HCT116 (cell line): ENCODE data around the gene CFAP92. TPM values are rescaled to one million over a fixed set of nuclear protein-coding genes. Genes with fewer than 3 reads are reported as not detected.

Experiments
- ATAC-seq: fragments of 200-7000 bp; cut with Tn5 transposase; 2 replicates; pipeline ENCODE4 v1.9.1; 2020; ENCODE audit warnings: mild to moderate bottlenecking, moderate library complexity
- BruUV-seq: library from RNA; stranded (reverse); fragments of 400-500 nt; replicated peaks from 2 replicates; lab custom pipeline; 2021; lab: Mats Ljungman, UMichigan
- CTCF ChIA-PET: fragments of 300-600 bp; sonication (Branson Sonifier 250); formaldehyde crosslinking; loops from one replicate; lab custom pipeline; 2021; ENCODE audit warnings: antibody characterized with exemption; lab: Charles Lee
- POLR2A ChIA-PET: fragments of 300-600, 350-600 bp; sonication (Branson Sonifier 250); formaldehyde crosslinking; loops from one replicate; lab custom pipeline; 2021; ENCODE audit warnings: antibody characterized with exemption; lab: Charles Lee
- RAD21 ChIA-PET, 2 experiments: fragments of 300-600 bp; sonication (Branson Sonifier 250); formaldehyde crosslinking; loops; one replicate each; lab custom pipeline; 2023; ENCODE audit warnings: low total read pairs in 2 of 2; ENCODE audit not compliant: uncharacterized antibody in 2 of 2, unreplicated experiment in 2 of 2, low non-redundant PET in 1 of 2; lab: Charles Lee
- DNase-seq: peaks from one replicate; pipeline ENCODE4 v3.0.0-alpha.2; 2010; ENCODE audit warnings: low read depth, low spot score
- H2AFZ ChIP-seq: fragments of 200-600 bp; shearing (Covaris generic), sonication (generic); 2 replicates; pipeline ENCODE4 v1.6.1; 2017; ENCODE audit warnings: low read depth, mixed run types, mixed read lengths, antibody characterized with exemption, low read length; ENCODE audit not compliant: poor library complexity, severe bottlenecking
- H3K27ac ChIP-seq: 2 replicates; pipeline ENCODE4 v1.5.1; 2012; ENCODE audit warnings: low read depth, low read length
- H3K27me3 ChIP-seq: fragments of 200-600 bp; sonication (generic); 2 replicates; pipeline ENCODE4 v1.6.1; 2016; ENCODE audit warnings: mixed run types, low read length, mixed read lengths; ENCODE audit not compliant: insufficient read depth
- H3K36me3 ChIP-seq, 2 experiments: fragments of 200-500 bp in 1 of 2; fragments of 200-600 bp in 1 of 2; sonication (Bioruptor generic) in 1 of 2; sonication (generic) in 1 of 2; 2 replicates each; pipeline versions ENCODE4 v1.5.1 to v1.6.1; 2014 to 2016; ENCODE audit warnings: low read length in 2 of 2, inconsistent platforms in 1 of 2, mixed read lengths in 1 of 2, mixed run types in 1 of 2; ENCODE audit not compliant: insufficient read depth in 2 of 2, control insufficient read depth in 1 of 2
- H3K4me1 ChIP-seq, 2 experiments: fragments of 200-600 bp in 1 of 2; sonication (generic) in 1 of 2; 2 replicates each; pipeline versions ENCODE4 v1.5.1 to v1.6.1; 2012 to 2017; ENCODE audit warnings: low read length in 2 of 2, inconsistent platforms in 1 of 2, mild to moderate bottlenecking in 1 of 2, mixed read lengths in 1 of 2, mixed run types in 1 of 2, moderate library complexity in 1 of 2; ENCODE audit not compliant: insufficient read depth in 2 of 2, control insufficient read depth in 1 of 2
- H3K4me2 ChIP-seq: fragments of 200-600 bp; sonication (generic); 2 replicates; pipeline ENCODE4 v1.6.1; 2017; ENCODE audit warnings: mixed run types, low read length, mixed read lengths
- H3K4me3 ChIP-seq, 2 experiments: fragments of 200-600 bp in 1 of 2; sonication (generic) in 1 of 2; replicated peaks in 1 of 2; 2 replicates each; pipeline ENCODE4 v1.5.1; 2011 to 2016; ENCODE audit warnings: low read length in 2 of 2, control low read depth in 1 of 2, low read depth in 1 of 2, mild to moderate bottlenecking in 1 of 2, mixed read lengths in 1 of 2, mixed run types in 1 of 2
- H3K79me2 ChIP-seq: fragments of 200-600 bp; sonication (generic); 2 replicates; pipeline ENCODE4 v1.6.1; 2017; ENCODE audit warnings: mild to moderate bottlenecking, mixed run types, low read length, moderate library complexity, mixed read lengths; ENCODE audit not compliant: insufficient read depth
- H3K9ac ChIP-seq: fragments of 200-600 bp; sonication (generic); 2 replicates; pipeline ENCODE4 v1.6.1; 2016; ENCODE audit warnings: low read length, mixed read lengths
- H3K9me2 ChIP-seq: fragments of 200-600 bp; sonication (generic), shearing (Covaris generic); 2 replicates; pipeline ENCODE4 v1.6.1; 2017; ENCODE audit warnings: mixed run types, mild to moderate bottlenecking, moderate library complexity; ENCODE audit not compliant: insufficient read depth
- H3K9me3 ChIP-seq, 2 experiments: fragments of 200-500 bp in 1 of 2; fragments of 200-600 bp in 1 of 2; sonication (Bioruptor generic) in 1 of 2; sonication (generic) in 1 of 2; 2 replicates each; pipeline ENCODE4 v1.6.1; 2014 to 2017; ENCODE audit warnings: low read length in 2 of 2, mixed read lengths in 2 of 2, inconsistent platforms in 1 of 2, low read depth in 1 of 2, mild to moderate bottlenecking in 1 of 2, mixed run types in 1 of 2, moderate library complexity in 1 of 2; ENCODE audit not compliant: control insufficient read depth in 1 of 2, insufficient read depth in 1 of 2
- H4K20me1 ChIP-seq: fragments of 200-600 bp; sonication (generic), shearing (Covaris generic); 2 replicates; pipeline ENCODE4 v1.6.1; 2017; ENCODE audit warnings: mixed run types, mild to moderate bottlenecking, moderate library complexity; ENCODE audit not compliant: insufficient read depth
- ATF3 ChIP-seq: IDR thresholded peaks from 2 replicates; pipeline ENCODE4 v1.6.1; 2012
- CEBPB ChIP-seq: IDR thresholded peaks from 2 replicates; pipeline ENCODE4 v1.6.1; 2012; ENCODE audit warnings: low read depth
- EGR1 ChIP-seq: IDR thresholded peaks from 2 replicates; pipeline ENCODE4 v1.6.1; 2012; ENCODE audit warnings: low read depth
- ELF1 ChIP-seq: IDR thresholded peaks from 2 replicates; pipeline ENCODE4 v1.6.1; 2012; ENCODE audit warnings: low read depth, borderline replicate concordance
- EZH2 ChIP-seq: fragments of 200-600 bp; sonication (generic); IDR thresholded peaks from 2 replicates; pipeline ENCODE4 v1.6.1; 2017; ENCODE audit warnings: antibody characterized with exemption, mixed run types
- EZH2phosphoT487 ChIP-seq: fragments of 200-600 bp; IDR thresholded peaks from 2 replicates; pipeline ENCODE4 v1.6.1; 2018; ENCODE audit warnings: antibody characterized with exemption, borderline replicate concordance
- JUND ChIP-seq: IDR thresholded peaks from 2 replicates; pipeline ENCODE4 v1.6.1; 2012
- MAX ChIP-seq: IDR thresholded peaks from 2 replicates; pipeline ENCODE4 v1.6.1; 2012
- POLR2A ChIP-seq: IDR thresholded peaks from 2 replicates; pipeline ENCODE4 v1.7.0; 2011; ENCODE audit warnings: borderline replicate concordance; ENCODE audit not compliant: insufficient read depth, insufficient read length; ENCODE audit errors: extremely low read depth
- POLR2AphosphoS5 ChIP-seq: IDR thresholded peaks from 2 replicates; pipeline ENCODE4 v1.6.1; 2011; ENCODE audit warnings: mild to moderate bottlenecking, low read depth, low read length, moderate library complexity
- RAD21 ChIP-seq: IDR thresholded peaks from 2 replicates; pipeline ENCODE4 v1.6.1; 2012; ENCODE audit warnings: low read depth, mild to moderate bottlenecking
- REST ChIP-seq: IDR thresholded peaks from 2 replicates; pipeline ENCODE4 v1.6.1; 2012; ENCODE audit warnings: low read depth
- SIN3A ChIP-seq: IDR thresholded peaks from 2 replicates; pipeline ENCODE4 v1.6.1; 2012; ENCODE audit warnings: low read depth
- SRF ChIP-seq: IDR thresholded peaks from 2 replicates; pipeline ENCODE4 v1.6.1; 2012; ENCODE audit warnings: low read depth
- TCF7L2 ChIP-seq: IDR thresholded peaks from 2 replicates; pipeline ENCODE4 v1.7.0; 2011; ENCODE audit warnings: borderline replicate concordance, inconsistent platforms; ENCODE audit not compliant: insufficient read depth, insufficient read length; ENCODE audit errors: extremely low read depth
- YY1 ChIP-seq: IDR thresholded peaks from 2 replicates; pipeline ENCODE4 v1.6.1; 2011; ENCODE audit warnings: low read length, low read depth, moderate library complexity, mild to moderate bottlenecking; ENCODE audit not compliant: insufficient replicate concordance; ENCODE audit errors: extremely low read depth
- ZFX ChIP-seq: fragments of 450-650 bp; IDR thresholded peaks from 2 replicates; pipeline ENCODE4 v1.6.1; 2017
- ZNF274 ChIP-seq: fragments of 200-500 bp; sonication (Bioruptor generic); IDR thresholded peaks from 2 replicates; pipeline ENCODE4 v1.6.1; 2014; ENCODE audit warnings: mild to moderate bottlenecking, low read depth, low read length, inconsistent platforms
- intact Hi-C: fragments of 100-400 bp; cut with micrococcal nuclease; formaldehyde crosslinking; loops from 2 replicates; pipeline ENCODE4 v1.10.0; 2022
- total RNA-seq: library from RNA; stranded (reverse); gene quantifications from one replicate; pipeline ENCODE4 v1.2.1, GENCODE V29; 2021; ENCODE audit not compliant: unreplicated experiment

The CFAP92 gene
- total RNA-seq, 1 experiment from 2014 or later, result 3.6 TPM

- TF ChIP-seq EZH2phosphoT487, result no peak
- no peak for TF ChIP-seq REST
- TF ChIP-seq MAX, result no peak
- no peak for TF ChIP-seq TCF7L2
- TF ChIP-seq SRF, result no peak
- TF ChIP-seq YY1, result no peak
Measured at GRCh38 chr3:129018751-129019150, 24.9 kb upstream of the CFAP92 start (continued).

GRCh38 chr3:129018271-129018670 lies 24.4 kb upstream of the CFAP92 start:
- H3K36me3 ChIP-seq, result no peaks in the 10 kb centered on the region

More at GRCh38 chr3:129018271-129018670, 24.4 kb upstream of the CFAP92 start:
- Histone ChIP-seq H3K9ac (no peak overlapping the region), H3K4me3 (no peak overlapping the region), H3K4me1 (peaks cover 22 to 28% of the 10 kb centered on the region in 2 experiments), H3K27me3 (no peaks in the 10 kb centered on the region), H3K9me3 (no peaks in the 10 kb centered on the region), H3K4me2 (no peak overlapping the region), H2AFZ (no peak overlapping the region), H4K20me1 (no peaks in the 10 kb centered on the region), H3K9me2 (no peaks in the 10 kb centered on the region), H3K79me2 (no peaks in the 10 kb centered on the region), H3K27ac (no peak overlapping the region)
- ATAC-seq (no peak), DNase-seq (no peak)
- intact Hi-C loops, result no loop called here
- ChIA-PET CTCF (no interaction called here), POLR2A (no interaction called here), RAD21 (no interaction called here)
- BruUV-seq, result no TSS peak
- TF ChIP-seq SIN3A (no peak), POLR2AphosphoS5 (no peak), MAX (no peak), POLR2A (no peak), TCF7L2 (no peak), RAD21 (no peak), ZFX (no peak), REST (no peak), ZNF274 (no peak), EGR1 (no peak), CEBPB (no peak), EZH2phosphoT487 (no peak), YY1 (no peak), ATF3 (no peak), ELF1 (no peak), JUND (no peak), EZH2 (no peak)
